ENCODE data around the gene ATRNL1.

Gene ATRNL1

DNA sequence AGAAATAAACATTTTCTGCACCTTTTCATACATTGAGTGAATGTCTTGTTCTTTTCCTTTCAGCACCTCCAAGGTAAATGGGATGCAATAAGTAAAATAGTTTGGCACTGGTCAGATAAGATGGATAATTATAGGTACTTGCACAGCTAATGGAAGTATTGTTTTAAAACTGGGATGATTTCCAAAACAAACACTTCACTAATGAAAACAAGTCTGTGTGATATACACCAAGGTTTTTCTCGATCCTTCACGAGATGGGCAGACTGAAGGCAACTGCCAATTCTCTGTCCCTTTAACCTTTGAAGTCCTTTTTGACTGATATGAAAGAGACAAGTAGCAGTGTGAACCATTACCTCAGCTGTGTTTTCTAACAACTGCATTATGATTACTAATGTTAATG lies 756.0 kb downstream of the ATRNL1 start:
- Histone ChIP-seq H3K4me1 (ENCODE audit: control insufficient read depth in 1 of 2, insufficient read depth in 2 of 2, low read length in 2 of 2) (no peaks in the 10 kb centered on the region), H3K36me3 (ENCODE audit: control insufficient read depth in 1 of 2, insufficient read depth in 2 of 2, low read length in 2 of 2) (no peaks in the 10 kb centered on the region), H3K9me3 (ENCODE audit: control insufficient read depth in 1 of 2, low read length in 2 of 2) (no peaks in the 10 kb centered on the region), H3K4me3 (ENCODE audit: low read depth in 1 of 2, low read length in 2 of 2) (no peak overlapping the region), H3K27ac (ENCODE audit: low read length) (no peak overlapping the region), H3K27me3 (ENCODE audit: low read depth, low read length) (no peaks in the 10 kb centered on the region)

- Histone ChIP-seq H3K4me3 (ENCODE audit: low read depth in 1 of 2, low read length in 2 of 2) (no peak overlapping the region), H3K27me3 (ENCODE audit: low read depth, low read length) (no peaks in the 10 kb centered on the region), H3K27ac (ENCODE audit: low read length) (no peak overlapping the region), H3K36me3 (ENCODE audit: control insufficient read depth in 1 of 2, insufficient read depth in 2 of 2, low read length in 2 of 2) (no peaks in the 10 kb centered on the region), H3K4me1 (ENCODE audit: control insufficient read depth in 1 of 2, insufficient read depth in 2 of 2, low read length in 2 of 2) (no peaks in the 10 kb centered on the region), H3K9me3 (ENCODE audit: control insufficient read depth in 1 of 2, low read length in 2 of 2) (no peaks in the 10 kb centered on the region)
These were observed 757.5 kb downstream of the ATRNL1 start for GRCh38 chr10:115850666-115851065.

DNA sequence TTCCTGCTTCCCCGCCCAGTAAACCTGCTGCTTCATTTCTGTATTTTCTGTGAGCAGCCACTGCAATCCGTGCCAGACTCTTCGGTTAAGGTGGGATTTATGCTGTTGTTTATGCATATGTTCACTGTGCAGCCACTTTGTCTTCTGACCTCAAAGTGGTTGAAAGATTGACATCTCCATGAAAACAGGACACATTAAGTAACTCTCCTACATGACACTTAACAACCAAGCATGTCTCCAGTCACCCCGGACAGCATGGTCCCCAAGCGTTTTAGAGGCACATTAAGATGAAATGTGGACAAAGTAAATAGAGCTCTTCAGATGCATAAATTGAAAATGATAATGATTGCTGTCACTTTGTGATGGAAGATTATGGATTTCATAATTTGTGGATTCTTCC lies 758.5 kb downstream of the ATRNL1 start:
- H3K4me1 ChIP-seq (ENCODE audit: control insufficient read depth in 1 of 2, insufficient read depth in 2 of 2, low read length in 2 of 2): no peaks in the 10 kb centered on the region
- H3K36me3 ChIP-seq (ENCODE audit: control insufficient read depth in 1 of 2, insufficient read depth in 2 of 2, low read length in 2 of 2): no peaks in the 10 kb centered on the region
- H3K9me3 ChIP-seq (ENCODE audit: control insufficient read depth in 1 of 2, low read length in 2 of 2): no peaks in the 10 kb centered on the region
- no peak overlapping the region for H3K4me3 ChIP-seq (ENCODE audit: low read depth in 1 of 2, low read length in 2 of 2)
- no peak overlapping the region for H3K27ac ChIP-seq (ENCODE audit: low read length)
- no peaks in the 10 kb centered on the region for H3K27me3 ChIP-seq (ENCODE audit: low read depth, low read length)

- H3K4me3 ChIP-seq (ENCODE audit: low read depth in 1 of 2, low read length in 2 of 2): no peak overlapping the region
- no peaks in the 10 kb centered on the region for H3K27me3 ChIP-seq (ENCODE audit: low read depth, low read length)
- H3K9me3 ChIP-seq (ENCODE audit: control insufficient read depth in 1 of 2, low read length in 2 of 2): no peaks in the 10 kb centered on the region
- H3K36me3 ChIP-seq (ENCODE audit: control insufficient read depth in 1 of 2, insufficient read depth in 2 of 2, low read length in 2 of 2): no peaks in the 10 kb centered on the region
- H3K27ac ChIP-seq (ENCODE audit: low read length): no peak overlapping the region
- no peaks in the 10 kb centered on the region for H3K4me1 ChIP-seq (ENCODE audit: control insufficient read depth in 1 of 2, insufficient read depth in 2 of 2, low read length in 2 of 2)
These were observed 761.7 kb downstream of the ATRNL1 start for GRCh38 chr10:115854740-115855435.

GRCh38 chr10:115856580-115856979 lies 763.4 kb downstream of the ATRNL1 start:
- H3K9me3 ChIP-seq (ENCODE audit: control insufficient read depth in 1 of 2, low read length in 2 of 2): no peaks in the 10 kb centered on the region
- H3K36me3 ChIP-seq (ENCODE audit: control insufficient read depth in 1 of 2, insufficient read depth in 2 of 2, low read length in 2 of 2): no peaks in the 10 kb centered on the region
- H3K27ac ChIP-seq (ENCODE audit: low read length): no peak overlapping the region
- no peaks in the 10 kb centered on the region for H3K4me1 ChIP-seq (ENCODE audit: control insufficient read depth in 1 of 2, insufficient read depth in 2 of 2, low read length in 2 of 2)
- no peak overlapping the region for H3K4me3 ChIP-seq (ENCODE audit: low read depth in 1 of 2, low read length in 2 of 2)
- no peaks in the 10 kb centered on the region for H3K27me3 ChIP-seq (ENCODE audit: low read depth, low read length)

DNA sequence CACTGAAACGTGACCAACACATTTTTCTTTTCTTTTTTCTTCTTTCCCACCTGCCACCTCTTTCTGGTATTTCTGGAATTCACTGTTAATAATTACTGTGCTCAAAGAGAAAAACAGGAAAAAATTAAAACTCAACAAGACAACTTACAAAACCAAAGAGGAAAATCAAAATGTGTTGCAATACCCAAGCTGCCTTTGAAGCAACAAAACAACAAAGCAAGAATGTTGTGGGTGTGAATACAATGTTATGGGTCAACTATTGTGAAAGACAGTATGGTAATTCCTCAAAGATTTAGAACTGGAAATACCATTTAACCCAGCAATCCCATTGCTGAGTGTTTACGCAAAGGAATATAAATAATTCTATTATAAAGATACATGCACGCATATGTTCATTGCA lies 764.7 kb downstream of the ATRNL1 start:
- no peaks in the 10 kb centered on the region for H3K27me3 ChIP-seq (ENCODE audit: low read depth, low read length)
- H3K4me1 ChIP-seq (ENCODE audit: control insufficient read depth in 1 of 2, insufficient read depth in 2 of 2, low read length in 2 of 2): no peaks in the 10 kb centered on the region
- H3K36me3 ChIP-seq (ENCODE audit: control insufficient read depth in 1 of 2, insufficient read depth in 2 of 2, low read length in 2 of 2): no peaks in the 10 kb centered on the region
- H3K9me3 ChIP-seq (ENCODE audit: control insufficient read depth in 1 of 2, low read length in 2 of 2): no peaks in the 10 kb centered on the region
- no peak overlapping the region for H3K27ac ChIP-seq (ENCODE audit: low read length)
- no peak overlapping the region for H3K4me3 ChIP-seq (ENCODE audit: low read depth in 1 of 2, low read length in 2 of 2)

- no peaks in the 10 kb centered on the region for H3K4me1 ChIP-seq (ENCODE audit: control insufficient read depth in 1 of 2, insufficient read depth in 2 of 2, low read length in 2 of 2)
- H3K27me3 ChIP-seq (ENCODE audit: low read depth, low read length): no peaks in the 10 kb centered on the region
- H3K9me3 ChIP-seq (ENCODE audit: control insufficient read depth in 1 of 2, low read length in 2 of 2): no peaks in the 10 kb centered on the region
- no peaks in the 10 kb centered on the region for H3K36me3 ChIP-seq (ENCODE audit: control insufficient read depth in 1 of 2, insufficient read depth in 2 of 2, low read length in 2 of 2)
- H3K4me3 ChIP-seq (ENCODE audit: low read depth in 1 of 2, low read length in 2 of 2): no peak overlapping the region
- H3K27ac ChIP-seq (ENCODE audit: low read length): no peak overlapping the region
These were observed 767.3 kb downstream of the ATRNL1 start for GRCh38 chr10:115860182-115861107.

GRCh38 chr10:115861455-115861854 lies 768.3 kb downstream of the ATRNL1 start:
- Histone ChIP-seq H3K36me3 (ENCODE audit: control insufficient read depth in 1 of 2, insufficient read depth in 2 of 2, low read length in 2 of 2) (no peaks in the 10 kb centered on the region), H3K4me3 (ENCODE audit: low read depth in 1 of 2, low read length in 2 of 2) (no peak overlapping the region), H3K27me3 (ENCODE audit: low read depth, low read length) (no peaks in the 10 kb centered on the region), H3K27ac (ENCODE audit: low read length) (no peak overlapping the region), H3K9me3 (ENCODE audit: control insufficient read depth in 1 of 2, low read length in 2 of 2) (no peaks in the 10 kb centered on the region), H3K4me1 (ENCODE audit: control insufficient read depth in 1 of 2, insufficient read depth in 2 of 2, low read length in 2 of 2) (no peaks in the 10 kb centered on the region)

- H3K9me3 ChIP-seq (ENCODE audit: control insufficient read depth in 1 of 2, low read length in 2 of 2): no peaks in the 10 kb centered on the region
- H3K27me3 ChIP-seq (ENCODE audit: low read depth, low read length): no peaks in the 10 kb centered on the region
- H3K36me3 ChIP-seq (ENCODE audit: control insufficient read depth in 1 of 2, insufficient read depth in 2 of 2, low read length in 2 of 2): no peaks in the 10 kb centered on the region
- no peaks in the 10 kb centered on the region for H3K4me1 ChIP-seq (ENCODE audit: control insufficient read depth in 1 of 2, insufficient read depth in 2 of 2, low read length in 2 of 2)
- H3K27ac ChIP-seq (ENCODE audit: low read length): no peak overlapping the region
- H3K4me3 ChIP-seq (ENCODE audit: low read depth in 1 of 2, low read length in 2 of 2): no peak overlapping the region
These were observed 768.7 kb downstream of the ATRNL1 start for GRCh38 chr10:115861864-115862263.

GRCh38 chr10:115866174-115866573 lies 773.0 kb downstream of the ATRNL1 start:
- H3K9me3 ChIP-seq (ENCODE audit: control insufficient read depth in 1 of 2, low read length in 2 of 2): no peaks in the 10 kb centered on the region
- no peaks in the 10 kb centered on the region for H3K4me1 ChIP-seq (ENCODE audit: control insufficient read depth in 1 of 2, insufficient read depth in 2 of 2, low read length in 2 of 2)
- H3K4me3 ChIP-seq (ENCODE audit: low read depth in 1 of 2, low read length in 2 of 2): no peak overlapping the region
- no peaks in the 10 kb centered on the region for H3K27me3 ChIP-seq (ENCODE audit: low read depth, low read length)
- no peaks in the 10 kb centered on the region for H3K36me3 ChIP-seq (ENCODE audit: control insufficient read depth in 1 of 2, insufficient read depth in 2 of 2, low read length in 2 of 2)
- H3K27ac ChIP-seq (ENCODE audit: low read length): no peak overlapping the region

- Histone ChIP-seq H3K36me3 (ENCODE audit: control insufficient read depth in 1 of 2, insufficient read depth in 2 of 2, low read length in 2 of 2) (no peaks in the 10 kb centered on the region), H3K27me3 (ENCODE audit: low read depth, low read length) (no peaks in the 10 kb centered on the region), H3K9me3 (ENCODE audit: control insufficient read depth in 1 of 2, low read length in 2 of 2) (no peaks in the 10 kb centered on the region)
These were observed 773.5 kb downstream of the ATRNL1 start for GRCh38 chr10:115866691-115867090.

More at GRCh38 chr10:115866691-115867090, 773.5 kb downstream of the ATRNL1 start:
- no peaks in the 10 kb centered on the region for H3K4me1 ChIP-seq (ENCODE audit: control insufficient read depth in 1 of 2, insufficient read depth in 2 of 2, low read length in 2 of 2)
- H3K4me3 ChIP-seq (ENCODE audit: low read depth in 1 of 2, low read length in 2 of 2): no peak overlapping the region
- no peak overlapping the region for H3K27ac ChIP-seq (ENCODE audit: low read length)

All from muscle layer of duodenum (tissue), 2 donors.